Measurements from ENCODE around the gene NPEPL1. TPM values are rescaled to one million over a fixed set of nuclear protein-coding genes. Genes with fewer than 3 reads are reported as not detected.

Gene NPEPL1
- total and polyA plus RNA-seq, 11 donors = 18.1 to 33.4 (median 30.1) TPM

DNA sequence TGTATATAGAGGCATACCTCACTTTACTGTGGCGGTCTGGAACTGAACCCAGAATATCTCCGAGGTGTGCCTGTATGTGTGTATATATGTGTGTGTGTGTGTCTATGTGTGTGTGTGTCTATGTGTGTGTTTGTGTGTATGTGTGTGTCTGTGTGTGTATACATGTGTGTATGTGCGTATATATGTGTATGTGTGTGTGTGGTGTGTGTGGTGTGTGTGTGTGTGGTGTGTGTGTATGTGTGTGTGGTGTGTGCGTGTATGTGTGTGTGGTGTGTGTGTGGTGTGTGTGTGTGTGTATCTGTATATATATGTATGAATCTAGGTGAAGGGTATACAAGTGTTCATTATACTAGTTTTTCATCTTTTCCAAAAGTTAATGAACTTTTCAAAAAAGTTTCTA lies 4.2 kb upstream of the NPEPL1 start:
- Histone ChIP-seq H3K4me1 (peaks cover 2 to 29% (median 10%) of the 10 kb centered on the region in 12 donors), H3K4me3 (no peak overlapping the region), H3K9me3 (no peaks in the 10 kb centered on the region), H3K27me3 (no peaks in the 10 kb centered on the region), H3K36me3 (peaks cover 0 to 6% (median 0%) of the 10 kb centered on the region in 9 donors), H3K27ac (no peak overlapping the region)
- intact Hi-C loops (cut with DNase I) = no loop called here
- DNase-seq = no peak
- 90 to 94% (median 92%) methylated on average over 4 of the region's 4 CpGs for WGBS, 4 donors
- TF ChIP-seq POLR2A (IDR thresholded peaks at IDR 0.05) = no peak
- TF ChIP-seq, protein P1, sequence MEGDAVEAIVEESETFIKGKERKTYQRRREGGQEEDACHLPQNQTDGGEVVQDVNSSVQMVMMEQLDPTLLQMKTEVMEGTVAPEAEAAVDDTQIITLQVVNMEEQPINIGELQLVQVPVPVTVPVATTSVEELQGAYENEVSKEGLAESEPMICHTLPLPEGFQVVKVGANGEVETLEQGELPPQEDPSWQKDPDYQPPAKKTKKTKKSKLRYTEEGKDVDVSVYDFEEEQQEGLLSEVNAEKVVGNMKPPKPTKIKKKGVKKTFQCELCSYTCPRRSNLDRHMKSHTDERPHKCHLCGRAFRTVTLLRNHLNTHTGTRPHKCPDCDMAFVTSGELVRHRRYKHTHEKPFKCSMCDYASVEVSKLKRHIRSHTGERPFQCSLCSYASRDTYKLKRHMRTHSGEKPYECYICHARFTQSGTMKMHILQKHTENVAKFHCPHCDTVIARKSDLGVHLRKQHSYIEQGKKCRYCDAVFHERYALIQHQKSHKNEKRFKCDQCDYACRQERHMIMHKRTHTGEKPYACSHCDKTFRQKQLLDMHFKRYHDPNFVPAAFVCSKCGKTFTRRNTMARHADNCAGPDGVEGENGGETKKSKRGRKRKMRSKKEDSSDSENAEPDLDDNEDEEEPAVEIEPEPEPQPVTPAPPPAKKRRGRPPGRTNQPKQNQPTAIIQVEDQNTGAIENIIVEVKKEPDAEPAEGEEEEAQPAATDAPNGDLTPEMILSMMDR (IDR thresholded peaks at IDR 0.05) = no peak
- ATAC-seq = no peak

DNA sequence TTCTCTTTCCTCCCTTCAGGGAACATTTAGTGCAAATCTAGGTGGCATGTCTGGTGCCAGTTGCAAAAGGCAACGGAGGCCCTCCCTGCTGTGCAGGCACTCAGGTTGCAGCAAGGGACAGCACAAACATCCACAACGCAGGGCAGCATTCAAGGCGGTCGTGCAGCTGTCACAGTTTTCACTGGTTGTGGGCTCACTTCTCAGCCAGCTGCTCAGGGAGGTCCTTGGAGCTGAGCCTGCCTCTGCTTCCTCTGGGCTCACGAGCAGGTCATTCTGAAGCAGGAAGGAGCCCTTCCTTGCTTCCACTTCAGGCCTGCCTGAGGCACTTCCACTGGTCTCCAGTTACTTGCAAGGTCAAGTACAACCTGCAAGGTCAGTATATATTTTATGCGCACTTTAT lies 3.8 kb upstream of the NPEPL1 start:
- no peak for ATAC-seq
- Histone ChIP-seq H3K9me3 (no peaks in the 10 kb centered on the region), H3K27me3 (no peaks in the 10 kb centered on the region), H3K27ac (no peak overlapping the region), H3K4me3 (no peak overlapping the region), H3K36me3 (peaks cover 0 to 6% (median 0%) of the 10 kb centered on the region in 9 donors), H3K4me1 (peaks cover 6 to 33% (median 14%) of the 10 kb centered on the region in 12 donors)
- 42 to 51% (median 48%) methylated on average over 6 of the region's 6 CpGs for WGBS, 4 donors
- TF ChIP-seq, protein P1 (IDR thresholded peaks at IDR 0.05) = no peak
- TF ChIP-seq POLR2A (IDR thresholded peaks at IDR 0.05) = no peak
- intact Hi-C loops (cut with DNase I) = no loop called here
- peak in 1 of 5 donors; percentile 22 for DNase-seq

DNA sequence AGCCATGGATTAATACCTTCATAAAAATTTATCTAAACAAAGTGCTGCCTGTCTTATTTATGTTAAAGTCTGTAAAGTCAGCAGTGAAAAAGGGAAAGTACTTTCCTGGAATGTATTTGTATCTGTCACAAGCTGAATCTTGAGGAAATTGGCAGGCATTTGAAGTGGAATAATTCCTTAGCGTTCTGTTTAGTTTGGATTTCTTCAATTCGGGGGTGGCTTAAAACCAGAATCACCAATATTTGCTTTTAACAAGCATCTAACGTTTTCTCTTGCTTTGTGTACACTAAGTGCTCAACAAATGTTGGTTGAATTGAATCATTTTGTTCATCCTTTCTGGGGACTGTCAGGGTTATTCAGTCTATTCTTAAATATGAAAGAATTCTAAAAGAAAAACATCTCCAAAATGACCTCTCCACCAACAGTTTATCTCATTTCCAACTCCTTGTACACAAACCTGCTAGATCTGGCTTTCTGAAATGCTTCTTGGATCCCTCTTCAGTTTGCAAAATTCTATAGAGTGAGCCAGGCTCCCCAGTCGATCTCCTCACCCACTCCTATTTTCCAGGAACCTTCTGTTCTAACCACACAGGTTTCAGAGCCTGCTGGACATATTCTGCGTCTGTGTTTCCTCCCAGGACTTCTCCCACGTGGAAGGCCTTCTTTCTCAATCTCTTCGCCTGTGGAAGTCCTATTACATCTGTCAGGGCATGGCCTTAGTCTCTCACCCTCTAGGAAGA lies 2.0 kb upstream of the NPEPL1 start:
- Histone ChIP-seq H3K36me3 (peaks cover 0 to 6% (median 4%) of the 10 kb centered on the region in 9 donors), H3K4me3 (no peak overlapping the region), H3K9me3 (no peaks in the 10 kb centered on the region), H3K27ac (peak overlapping the region in 9 of 12 donors; percentile 50 to 98 (median 93)), H3K27me3 (no peaks in the 10 kb centered on the region), H3K4me1 (peaks cover 7 to 43% (median 22%) of the 10 kb centered on the region in 12 donors)
- intact Hi-C loops (cut with DNase I) = loop anchor here in 8 of 10 donors (2.0 to 10.0 kb wide), 6 partner anchors 38 to 458 kb away; partner anchors contain the start of genes STX16 (in 7 of the 8) and VAPB (in 1 of the 8)
- WGBS, 4 donors = 55 to 60% (median 56%) methylated on average over 7 of the region's 7 CpGs
- DNase-seq = peak in 1 of 5 donors; percentile 21
- peak in 3 of 4 donors; percentile 13 to 42 (median 21) for ATAC-seq
- TF ChIP-seq POLR2A (IDR thresholded peaks at IDR 0.05) = no peak
- TF ChIP-seq, protein P1 (IDR thresholded peaks at IDR 0.05) = no peak
